GOT3 (cell line): ENCODE measurements around the gene TMPRSS11A.

Experiments used
- DNase-seq: peaks from one replicate; lab custom pipeline; 2025; ENCODE audit warnings: mixed read lengths; lab: John Stamatoyannopoulos, UW

Gene TMPRSS11A

GRCh38 chr4:67869580-67870190, 93.6 kb downstream of the TMPRSS11A start:
- DNase-seq, result no peak

- DNase-seq, result no peak
Observed at GRCh38 chr4:67861513-67861912, 101.8 kb downstream of the TMPRSS11A start.
